HepG2 (cell line): ENCODE measurements around the gene MAPK6. TPM values are rescaled to one million over a fixed set of nuclear protein-coding genes. Genes with fewer than 3 reads are reported as not detected.

Source experiments
- ARID2 ChIP-seq: sonication (generic); formaldehyde crosslinking; IDR thresholded peaks from 2 replicates; pipeline ENCODE4 v1.8.1; 2022; ENCODE audit warnings: mild to moderate bottlenecking, missing genetic modification reagents, borderline replicate concordance
- ATF7-NPFF ChIP-seq: sonication (generic); formaldehyde crosslinking; IDR thresholded peaks from 2 replicates; pipeline ENCODE4 v1.8.1; 2023; ENCODE audit warnings: mild to moderate bottlenecking, low read depth, missing genetic modification reagents, moderate library complexity
- CBFB ChIP-seq: sonication (generic); formaldehyde crosslinking; IDR thresholded peaks from 2 replicates; pipeline ENCODE4 v1.4.0; 2020; ENCODE audit warnings: missing genetic modification reagents
- DNMT1 ChIP-seq: sonication (generic); formaldehyde crosslinking; IDR thresholded peaks from 2 replicates; pipeline ENCODE4 v1.5.1; 2020; ENCODE audit warnings: mild to moderate bottlenecking, missing genetic modification reagents
- ISX ChIP-seq: sonication (generic); formaldehyde crosslinking; conservative IDR thresholded peaks from 2 replicates; pipeline ENCODE4 v1.5.0; 2020; ENCODE audit warnings: missing genetic modification reagents
- NAIF1 ChIP-seq: sonication (generic); formaldehyde crosslinking; IDR thresholded peaks from 2 replicates; pipeline ENCODE4 v1.5.0; 2020; ENCODE audit warnings: mild to moderate bottlenecking, missing genetic modification reagents, borderline replicate concordance
- NR2C2 ChIP-seq: sonication (generic); formaldehyde crosslinking; IDR thresholded peaks from 2 replicates; pipeline ENCODE4 v1.4.0; 2020; ENCODE audit warnings: missing genetic modification reagents, mild to moderate bottlenecking, moderate library complexity, borderline replicate concordance
- NR2F6 ChIP-seq, 2 experiments: IDR thresholded peaks; 2 replicates each; pipeline ENCODE4 v1.6.1; 2016; ENCODE audit warnings: antibody characterized with exemption in 1 of 2, mild to moderate bottlenecking in 1 of 2
- POLR2AphosphoS2 ChIP-seq: IDR thresholded peaks from 2 replicates; pipeline ENCODE4 v1.6.1; 2011; ENCODE audit warnings: low read depth, low read length, improper control_type of control experiment
- PRMT3 ChIP-seq: sonication (generic); formaldehyde crosslinking; IDR thresholded peaks from 2 replicates; pipeline ENCODE4 v1.8.1; 2022; ENCODE audit warnings: low read depth, mild to moderate bottlenecking, moderate library complexity, missing genetic modification reagents, borderline replicate concordance
- RBFOX2 ChIP-seq: fragments of 200-400 bp; formaldehyde crosslinking; IDR thresholded peaks from 2 replicates; pipeline ENCODE4 v1.6.1; 2017; ENCODE audit warnings: low read depth, mild to moderate bottlenecking, low read length
- ZBTB21 ChIP-seq: sonication (generic); formaldehyde crosslinking; IDR thresholded peaks from 2 replicates; pipeline ENCODE4 v1.4.0; 2020; ENCODE audit warnings: missing genetic modification reagents
- ZBTB8A ChIP-seq: sonication (generic); formaldehyde crosslinking; IDR thresholded peaks from 2 replicates; pipeline ENCODE4 v1.4.0; 2020; ENCODE audit warnings: mild to moderate bottlenecking, low read depth, missing genetic modification reagents, borderline replicate concordance
- ZHX2 ChIP-seq, 2 experiments: sonication (generic) in 1 of 2; formaldehyde crosslinking in 1 of 2; IDR thresholded peaks; 2 replicates each; pipeline versions ENCODE4 v1.6.1 to v1.9.0; 2014 to 2022; ENCODE audit warnings: antibody characterized with exemption in 1 of 2, borderline replicate concordance in 1 of 2, inconsistent platforms in 1 of 2, low read depth in 1 of 2, missing genetic modification reagents in 1 of 2
- polyA plus RNA-seq, 8 experiments: library from polyadenylated mRNA; depleted of rRNA in 3 of 8; stranded (reverse) in 7 of 8; unstranded in 1 of 8; fragments of >200 nt; fragmentation: Illumina TruSeq in 4 of 8; extraction: Trizol in 4 of 8; gene quantifications; 2 replicates each; pipeline versions ENCODE4 v1.2.1 to v1.2.3, GENCODE V29; 2011 to 2016; ENCODE audit warnings: low read depth in 4 of 8, missing spikeins in 1 of 8, mixed read lengths in 1 of 8; ENCODE audit not compliant: insufficient read depth in 1 of 8
- total RNA-seq, 5 experiments: library from RNA; depleted of rRNA; stranded (reverse); fragments of >200 nt; fragmentation: Illumina TruSeq; extraction: Trizol; gene quantifications; 2 replicates each; pipeline ENCODE4 v1.2.3, GENCODE V29; 2016; ENCODE audit warnings: low read depth in 1 of 5
- TF ChIP-seq, protein P1 (sequence below): sonication (generic); formaldehyde crosslinking; IDR thresholded peaks from 2 replicates; pipeline ENCODE4 v1.4.0; 2020; ENCODE audit warnings: missing genetic modification reagents, borderline replicate concordance
- TF ChIP-seq, protein P2 (sequence below): sonication (generic); formaldehyde crosslinking; IDR thresholded peaks from 2 replicates; pipeline ENCODE4 v1.4.0; 2020; ENCODE audit warnings: missing genetic modification reagents

The MAPK6 gene
- total and polyA plus RNA-seq, 2 of the 13 experiments (the other 11 are each of a cell fraction or from before 2014, with no cell fraction given), result 89.5 to 99.7 TPM

- TF ChIP-seq, protein P1, sequence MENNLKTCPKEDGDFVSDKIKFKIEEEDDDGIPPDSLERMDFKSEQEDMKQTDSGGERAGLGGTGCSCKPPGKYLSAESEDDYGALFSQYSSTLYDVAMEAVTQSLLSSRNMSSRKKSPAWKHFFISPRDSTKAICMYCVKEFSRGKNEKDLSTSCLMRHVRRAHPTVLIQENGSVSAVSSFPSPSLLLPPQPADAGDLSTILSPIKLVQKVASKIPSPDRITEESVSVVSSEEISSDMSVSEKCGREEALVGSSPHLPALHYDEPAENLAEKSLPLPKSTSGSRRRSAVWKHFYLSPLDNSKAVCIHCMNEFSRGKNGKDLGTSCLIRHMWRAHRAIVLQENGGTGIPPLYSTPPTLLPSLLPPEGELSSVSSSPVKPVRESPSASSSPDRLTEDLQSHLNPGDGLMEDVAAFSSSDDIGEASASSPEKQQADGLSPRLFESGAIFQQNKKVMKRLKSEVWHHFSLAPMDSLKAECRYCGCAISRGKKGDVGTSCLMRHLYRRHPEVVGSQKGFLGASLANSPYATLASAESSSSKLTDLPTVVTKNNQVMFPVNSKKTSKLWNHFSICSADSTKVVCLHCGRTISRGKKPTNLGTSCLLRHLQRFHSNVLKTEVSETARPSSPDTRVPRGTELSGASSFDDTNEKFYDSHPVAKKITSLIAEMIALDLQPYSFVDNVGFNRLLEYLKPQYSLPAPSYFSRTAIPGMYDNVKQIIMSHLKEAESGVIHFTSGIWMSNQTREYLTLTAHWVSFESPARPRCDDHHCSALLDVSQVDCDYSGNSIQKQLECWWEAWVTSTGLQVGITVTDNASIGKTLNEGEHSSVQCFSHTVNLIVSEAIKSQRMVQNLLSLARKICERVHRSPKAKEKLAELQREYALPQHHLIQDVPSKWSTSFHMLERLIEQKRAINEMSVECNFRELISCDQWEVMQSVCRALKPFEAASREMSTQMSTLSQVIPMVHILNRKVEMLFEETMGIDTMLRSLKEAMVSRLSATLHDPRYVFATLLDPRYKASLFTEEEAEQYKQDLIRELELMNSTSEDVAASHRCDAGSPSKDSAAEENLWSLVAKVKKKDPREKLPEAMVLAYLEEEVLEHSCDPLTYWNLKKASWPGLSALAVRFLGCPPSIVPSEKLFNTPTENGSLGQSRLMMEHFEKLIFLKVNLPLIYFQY (CRISPR knock-in tag), result no peak
- no peak for TF ChIP-seq NR2C2 (CRISPR knock-in tag)
- peak; percentile 88 for TF ChIP-seq ATF7-NPFF
- no peak; the same call in 1 of the 2 replicates for TF ChIP-seq ZHX2 (IDR thresholded peaks at IDR 0.05; ENCODE audit: low read depth)
- TF ChIP-seq ZHX2 (CRISPR knock-in tag; IDR thresholded peaks at IDR 0.05; ENCODE audit: borderline replicate concordance), result no peak
- TF ChIP-seq CBFB (CRISPR knock-in tag), result peak; percentile 55; the same call in 1 of the 2 replicates
- 0 out of 2 replicates have a peak, but pooled peaks have one; percentile 67 for TF ChIP-seq DNMT1
- no peak; the same call in 1 of the 2 replicates for TF ChIP-seq POLR2AphosphoS2
- no peak; the same call in 1 of the 2 replicates for TF ChIP-seq ZBTB21 (CRISPR knock-in tag)
- peak; percentile 96 for TF ChIP-seq RBFOX2
- TF ChIP-seq ARID2 (CRISPR knock-in tag), result no peak
- TF ChIP-seq ZBTB8A (CRISPR knock-in tag), result no peak
- no peak for TF ChIP-seq NAIF1 (CRISPR knock-in tag)
- no peak for TF ChIP-seq NR2F6 (IDR thresholded peaks at IDR 0.05)
- TF ChIP-seq NR2F6 (CRISPR knock-in tag; IDR thresholded peaks at IDR 0.05), result peak; percentile 58
- TF ChIP-seq PRMT3 (CRISPR knock-in tag), result no peak
- TF ChIP-seq, protein P2, sequence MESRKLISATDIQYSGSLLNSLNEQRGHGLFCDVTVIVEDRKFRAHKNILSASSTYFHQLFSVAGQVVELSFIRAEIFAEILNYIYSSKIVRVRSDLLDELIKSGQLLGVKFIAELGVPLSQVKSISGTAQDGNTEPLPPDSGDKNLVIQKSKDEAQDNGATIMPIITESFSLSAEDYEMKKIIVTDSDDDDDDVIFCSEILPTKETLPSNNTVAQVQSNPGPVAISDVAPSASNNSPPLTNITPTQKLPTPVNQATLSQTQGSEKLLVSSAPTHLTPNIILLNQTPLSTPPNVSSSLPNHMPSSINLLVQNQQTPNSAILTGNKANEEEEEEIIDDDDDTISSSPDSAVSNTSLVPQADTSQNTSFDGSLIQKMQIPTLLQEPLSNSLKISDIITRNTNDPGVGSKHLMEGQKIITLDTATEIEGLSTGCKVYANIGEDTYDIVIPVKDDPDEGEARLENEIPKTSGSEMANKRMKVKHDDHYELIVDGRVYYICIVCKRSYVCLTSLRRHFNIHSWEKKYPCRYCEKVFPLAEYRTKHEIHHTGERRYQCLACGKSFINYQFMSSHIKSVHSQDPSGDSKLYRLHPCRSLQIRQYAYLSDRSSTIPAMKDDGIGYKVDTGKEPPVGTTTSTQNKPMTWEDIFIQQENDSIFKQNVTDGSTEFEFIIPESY (CRISPR knock-in tag), result 0 out of 2 replicates have a peak, but pooled peaks have one; percentile 21
- peak; percentile 35; the same call in 1 of the 2 replicates for TF ChIP-seq ISX (CRISPR knock-in tag)
Observed at GRCh38 chr15:52018693-52019393, at the start of gene MAPK6 (continued).
